K562 (cell line): Measurements from ENCODE around the gene SPEM2. TPM values are rescaled to one million over a fixed set of nuclear protein-coding genes. Genes with fewer than 3 reads are reported as not detected.

ENCODE experiments used
- CC2D1A ChIP-seq: fragments of 450-650 bp; IDR thresholded peaks from 2 replicates; pipeline ENCODE4 v1.6.1; 2017; ENCODE audit warnings: mild to moderate bottlenecking
- ELF1 ChIP-seq: fragments of 200-800 bp; sonication (Bioruptor generic); IDR thresholded peaks from 2 replicates; pipeline ENCODE4 v1.6.1; 2016; ENCODE audit warnings: missing genetic modification characterization, missing compliant biosample characterization
- HDGF ChIP-seq: fragments of 450-650 bp; IDR thresholded peaks from 2 replicates; pipeline ENCODE4 v1.6.1; 2016
- KDM2B ChIP-seq: fragments of 250-450 bp; sonication (Bioruptor Pico); IDR thresholded peaks from 2 replicates; pipeline ENCODE4 v1.8.0; 2021; ENCODE audit warnings: mild to moderate bottlenecking, moderate library complexity
- KDM4B ChIP-seq, 2 experiments: fragments of 450-650 bp in 1 of 2; sonication (generic) in 1 of 2; IDR thresholded peaks; 2 replicates each; pipeline ENCODE4 v1.6.1; 2016 to 2017; ENCODE audit warnings: borderline replicate concordance in 2 of 2, antibody characterized with exemption in 1 of 2, low read depth in 1 of 2, mild to moderate bottlenecking in 1 of 2
- MEF2A ChIP-seq: IDR thresholded peaks from 2 replicates; pipeline ENCODE4 v1.6.1; 2011; ENCODE audit warnings: low read depth, mild to moderate bottlenecking, low read length, moderate library complexity; ENCODE audit not compliant: control insufficient read depth
- MYC ChIP-seq, 2 experiments: fragments of 250-450 bp in 1 of 2; sonication (Bioruptor Pico) in 1 of 2; IDR thresholded peaks; 2 replicates each; pipeline versions ENCODE4 v1.5.1 to v1.6.1; 2012 to 2021; ENCODE audit warnings: low read depth in 2 of 2, borderline replicate concordance in 1 of 2, improper control_type of control experiment in 1 of 2, low read length in 1 of 2, mild to moderate bottlenecking in 1 of 2, moderate library complexity in 1 of 2
- NFIC ChIP-seq: fragments of 450-650 bp; IDR thresholded peaks from 2 replicates; pipeline ENCODE4 v1.6.1; 2017; ENCODE audit warnings: mild to moderate bottlenecking, inconsistent platforms
- TRIM24 ChIP-seq, 2 experiments: fragments of 450-650 bp; IDR thresholded peaks; 2 replicates each; pipeline ENCODE4 v1.6.1; 2016
- ZNF133 ChIP-seq: fragments of 250-450 bp; sonication (Bioruptor Pico); IDR thresholded peaks from 2 replicates; pipeline ENCODE4 v1.4.0; 2020; ENCODE audit warnings: mild to moderate bottlenecking
- ZNF589 ChIP-seq: fragments of 200-800 bp; sonication (Bioruptor generic); IDR thresholded peaks from 2 replicates; pipeline ENCODE4 v1.6.1; 2016; ENCODE audit warnings: low read depth, missing genetic modification characterization, missing compliant biosample characterization
- polyA plus RNA-seq, 8 experiments: library from polyadenylated mRNA; depleted of rRNA in 4 of 8; stranded (reverse) in 5 of 8; unstranded in 3 of 8; fragments of >200 nt; fragmentation: Nextera tagmentation in 2 of 8; fragmentation: Illumina TruSeq in 1 of 8; extraction: Ambion mirVana in 2 of 8; extraction: Trizol in 1 of 8; gene quantifications; 2 replicates each; pipeline versions ENCODE4 v1.2.1 to v1.2.3, GENCODE V29; 2011 to 2014; ENCODE audit warnings: inconsistent platforms in 1 of 8, missing spikeins in 1 of 8
- total RNA-seq, 7 experiments: library from RNA; depleted of rRNA in 6 of 7; stranded (reverse); fragments of >200 nt in 6 of 7; fragmentation: Illumina TruSeq in 2 of 7; extraction: Trizol in 2 of 7; gene quantifications; 2 replicates each; pipeline versions ENCODE4 v1.2.1 to v1.2.3, GENCODE V29; 2011 to 2021; ENCODE audit warnings: low replicate concordance in 1 of 7
- TF ChIP-seq, protein P1 (sequence below): sonication (generic); formaldehyde crosslinking; IDR thresholded peaks from 2 replicates; pipeline ENCODE4 v1.8.0; 2022; ENCODE audit warnings: mild to moderate bottlenecking, missing genetic modification reagents
- TF ChIP-seq, protein P2 (sequence below), 2 experiments: fragments of 450-650 bp; IDR thresholded peaks; 2 replicates each; pipeline ENCODE4 v1.6.1; 2018; ENCODE audit warnings: mild to moderate bottlenecking in 2 of 2, low read depth in 1 of 2; ENCODE audit not compliant: partially characterized antibody in 2 of 2
- TF ChIP-seq, protein P3 (sequence below): sonication (generic); formaldehyde crosslinking; IDR thresholded peaks from 2 replicates; pipeline ENCODE4 v1.8.1; 2023; ENCODE audit warnings: mild to moderate bottlenecking, missing genetic modification reagents
- TF ChIP-seq, protein P4 (sequence below): fragments of 250-450 bp; sonication (Bioruptor Pico); IDR thresholded peaks from 2 replicates; pipeline ENCODE4 v1.5.0; 2020; ENCODE audit warnings: mild to moderate bottlenecking, borderline replicate concordance

The SPEM2 gene
- total and polyA plus RNA-seq, 9 of the 15 experiments (the other 6 are each of a cell fraction or from before 2014, with no cell fraction given): not detected

DNA sequence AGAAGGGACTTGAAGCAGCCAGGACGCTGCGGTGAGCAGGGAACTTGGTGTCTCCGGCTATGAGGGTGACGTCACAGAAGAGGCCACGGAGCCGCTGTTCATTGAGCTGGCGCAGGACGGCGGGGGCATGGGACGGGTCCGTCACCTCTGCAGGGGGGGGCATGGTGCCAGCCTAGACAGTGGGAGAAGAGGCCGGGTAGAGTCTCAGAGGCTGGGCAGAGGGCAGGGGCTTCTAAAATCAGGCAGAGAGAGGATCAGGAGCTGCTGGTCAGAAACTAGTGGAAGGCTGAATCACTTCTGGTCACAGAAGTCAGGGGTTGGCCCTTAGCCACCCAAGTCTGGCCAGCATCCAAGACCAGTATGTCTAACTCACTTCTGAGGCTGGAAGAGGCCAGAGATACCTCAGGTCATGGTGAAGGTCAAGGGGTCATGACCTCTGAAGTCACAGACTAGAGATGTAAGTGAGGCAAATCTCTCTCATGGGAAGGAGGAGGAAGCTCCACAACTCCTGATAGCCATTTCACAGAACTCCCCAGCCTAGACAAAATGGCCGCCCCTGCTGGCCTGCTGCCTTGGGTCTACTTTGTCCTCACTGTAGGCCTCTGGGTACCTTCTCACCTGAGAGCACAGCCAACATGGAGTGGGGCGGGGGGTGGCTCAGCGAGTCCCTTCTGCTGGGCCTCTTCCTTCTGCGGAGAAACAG, 41.4 kb downstream of the SPEM2 start (continued):
- TF ChIP-seq, protein P1, sequence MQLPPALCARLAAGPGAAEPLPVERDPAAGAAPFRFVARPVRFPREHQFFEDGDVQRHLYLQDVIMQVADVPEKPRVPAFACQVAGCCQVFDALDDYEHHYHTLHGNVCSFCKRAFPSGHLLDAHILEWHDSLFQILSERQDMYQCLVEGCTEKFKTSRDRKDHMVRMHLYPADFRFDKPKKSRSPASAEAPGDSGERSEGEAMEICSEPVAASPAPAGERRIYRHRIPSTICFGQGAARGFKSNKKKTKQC: no peak
- TF ChIP-seq CC2D1A (no peak), MEF2A (no peak), KDM2B (CRISPR knock-in tag) (no peak), TRIM24 (IDR thresholded peaks at IDR 0.05) (no peak; a peak in 1 of 4 replicates), MYC (IDR thresholded peaks at IDR 0.05; ENCODE audit: low read depth, low read length) (no peak), MYC (CRISPR knock-in tag; IDR thresholded peaks at IDR 0.05; ENCODE audit: borderline replicate concordance, low read depth) (no peak), NFIC (peak; percentile 94), ELF1 (no peak), HDGF (no peak), ZNF133 (CRISPR knock-in tag) (no peak), ZNF589 (CRISPR knock-in tag) (no peak), KDM4B (IDR thresholded peaks at IDR 0.05; ENCODE audit: borderline replicate concordance in 2 of 2, low read depth in 1 of 2) (no peak)
- TF ChIP-seq, protein P2, sequence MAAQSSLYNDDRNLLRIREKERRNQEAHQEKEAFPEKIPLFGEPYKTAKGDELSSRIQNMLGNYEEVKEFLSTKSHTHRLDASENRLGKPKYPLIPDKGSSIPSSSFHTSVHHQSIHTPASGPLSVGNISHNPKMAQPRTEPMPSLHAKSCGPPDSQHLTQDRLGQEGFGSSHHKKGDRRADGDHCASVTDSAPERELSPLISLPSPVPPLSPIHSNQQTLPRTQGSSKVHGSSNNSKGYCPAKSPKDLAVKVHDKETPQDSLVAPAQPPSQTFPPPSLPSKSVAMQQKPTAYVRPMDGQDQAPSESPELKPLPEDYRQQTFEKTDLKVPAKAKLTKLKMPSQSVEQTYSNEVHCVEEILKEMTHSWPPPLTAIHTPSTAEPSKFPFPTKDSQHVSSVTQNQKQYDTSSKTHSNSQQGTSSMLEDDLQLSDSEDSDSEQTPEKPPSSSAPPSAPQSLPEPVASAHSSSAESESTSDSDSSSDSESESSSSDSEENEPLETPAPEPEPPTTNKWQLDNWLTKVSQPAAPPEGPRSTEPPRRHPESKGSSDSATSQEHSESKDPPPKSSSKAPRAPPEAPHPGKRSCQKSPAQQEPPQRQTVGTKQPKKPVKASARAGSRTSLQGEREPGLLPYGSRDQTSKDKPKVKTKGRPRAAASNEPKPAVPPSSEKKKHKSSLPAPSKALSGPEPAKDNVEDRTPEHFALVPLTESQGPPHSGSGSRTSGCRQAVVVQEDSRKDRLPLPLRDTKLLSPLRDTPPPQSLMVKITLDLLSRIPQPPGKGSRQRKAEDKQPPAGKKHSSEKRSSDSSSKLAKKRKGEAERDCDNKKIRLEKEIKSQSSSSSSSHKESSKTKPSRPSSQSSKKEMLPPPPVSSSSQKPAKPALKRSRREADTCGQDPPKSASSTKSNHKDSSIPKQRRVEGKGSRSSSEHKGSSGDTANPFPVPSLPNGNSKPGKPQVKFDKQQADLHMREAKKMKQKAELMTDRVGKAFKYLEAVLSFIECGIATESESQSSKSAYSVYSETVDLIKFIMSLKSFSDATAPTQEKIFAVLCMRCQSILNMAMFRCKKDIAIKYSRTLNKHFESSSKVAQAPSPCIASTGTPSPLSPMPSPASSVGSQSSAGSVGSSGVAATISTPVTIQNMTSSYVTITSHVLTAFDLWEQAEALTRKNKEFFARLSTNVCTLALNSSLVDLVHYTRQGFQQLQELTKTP (IDR thresholded peaks at IDR 0.05; ENCODE audit: low read depth in 1 of 2, partially characterized antibody in 2 of 2): no peak
- TF ChIP-seq, protein P3, sequence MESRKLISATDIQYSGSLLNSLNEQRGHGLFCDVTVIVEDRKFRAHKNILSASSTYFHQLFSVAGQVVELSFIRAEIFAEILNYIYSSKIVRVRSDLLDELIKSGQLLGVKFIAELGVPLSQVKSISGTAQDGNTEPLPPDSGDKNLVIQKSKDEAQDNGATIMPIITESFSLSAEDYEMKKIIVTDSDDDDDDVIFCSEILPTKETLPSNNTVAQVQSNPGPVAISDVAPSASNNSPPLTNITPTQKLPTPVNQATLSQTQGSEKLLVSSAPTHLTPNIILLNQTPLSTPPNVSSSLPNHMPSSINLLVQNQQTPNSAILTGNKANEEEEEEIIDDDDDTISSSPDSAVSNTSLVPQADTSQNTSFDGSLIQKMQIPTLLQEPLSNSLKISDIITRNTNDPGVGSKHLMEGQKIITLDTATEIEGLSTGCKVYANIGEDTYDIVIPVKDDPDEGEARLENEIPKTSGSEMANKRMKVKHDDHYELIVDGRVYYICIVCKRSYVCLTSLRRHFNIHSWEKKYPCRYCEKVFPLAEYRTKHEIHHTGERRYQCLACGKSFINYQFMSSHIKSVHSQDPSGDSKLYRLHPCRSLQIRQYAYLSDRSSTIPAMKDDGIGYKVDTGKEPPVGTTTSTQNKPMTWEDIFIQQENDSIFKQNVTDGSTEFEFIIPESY: no peak
- TF ChIP-seq, protein P4, sequence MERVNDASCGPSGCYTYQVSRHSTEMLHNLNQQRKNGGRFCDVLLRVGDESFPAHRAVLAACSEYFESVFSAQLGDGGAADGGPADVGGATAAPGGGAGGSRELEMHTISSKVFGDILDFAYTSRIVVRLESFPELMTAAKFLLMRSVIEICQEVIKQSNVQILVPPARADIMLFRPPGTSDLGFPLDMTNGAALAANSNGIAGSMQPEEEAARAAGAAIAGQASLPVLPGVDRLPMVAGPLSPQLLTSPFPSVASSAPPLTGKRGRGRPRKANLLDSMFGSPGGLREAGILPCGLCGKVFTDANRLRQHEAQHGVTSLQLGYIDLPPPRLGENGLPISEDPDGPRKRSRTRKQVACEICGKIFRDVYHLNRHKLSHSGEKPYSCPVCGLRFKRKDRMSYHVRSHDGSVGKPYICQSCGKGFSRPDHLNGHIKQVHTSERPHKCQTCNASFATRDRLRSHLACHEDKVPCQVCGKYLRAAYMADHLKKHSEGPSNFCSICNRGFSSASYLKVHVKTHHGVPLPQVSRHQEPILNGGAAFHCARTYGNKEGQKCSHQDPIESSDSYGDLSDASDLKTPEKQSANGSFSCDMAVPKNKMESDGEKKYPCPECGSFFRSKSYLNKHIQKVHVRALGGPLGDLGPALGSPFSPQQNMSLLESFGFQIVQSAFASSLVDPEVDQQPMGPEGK (CRISPR knock-in tag): no peak
